HG03108 (cell line): ENCODE data around the gene LRRC71.
"Not testable (repeated sequence)": the region's sequence is repeated elsewhere in the genome, so short reads cannot be mapped to it uniquely, and the experiment has no call there.

ENCODE experiments used
- ATAC-seq: cut with Tn5 transposase; IDR thresholded peaks from one replicate; pipeline ENCODE4 v1.9.1; 2021; ENCODE audit warnings: moderate library complexity; ENCODE audit not compliant: unreplicated experiment

Gene LRRC71

GRCh38 chr1:156926695-156927094 is 6.3 kb downstream of the LRRC71 start:
- ATAC-seq = not testable (repeated sequence)

GRCh38 chr1:156927215-156928042 is 7.0 kb downstream of the LRRC71 start:
- ATAC-seq = no peak

GRCh38 chr1:156928043-156928602 is 7.7 kb downstream of the LRRC71 start:
- no peak for ATAC-seq

GRCh38 chr1:156929596-156930238 is 9.3 kb downstream of the LRRC71 start:
- ATAC-seq = no peak

- no peak for ATAC-seq
Measured at GRCh38 chr1:156930483-156930882, 10.1 kb downstream of the LRRC71 start.

- no peak for ATAC-seq
Measured at GRCh38 chr1:156931211-156931952, 10.9 kb downstream of the LRRC71 start.

GRCh38 chr1:156931974-156932710 is 11.7 kb downstream of the LRRC71 start:
- no peak for ATAC-seq

- no peak for ATAC-seq
Measured at GRCh38 chr1:156933136-156933535, 12.7 kb downstream of the LRRC71 start.

GRCh38 chr1:156935505-156936128 is 15.2 kb downstream of the LRRC71 start:
- no peak for ATAC-seq

GRCh38 chr1:156936191-156936590 is 15.8 kb downstream of the LRRC71 start:
- no peak for ATAC-seq

- ATAC-seq = no peak
Measured at GRCh38 chr1:156936721-156937220, 16.3 kb downstream of the LRRC71 start.

GRCh38 chr1:156937883-156938282 is 17.5 kb downstream of the LRRC71 start:
- ATAC-seq = no peak

GRCh38 chr1:156938813-156939212 is 18.4 kb downstream of the LRRC71 start:
- ATAC-seq = no peak

- ATAC-seq = no peak
Measured at GRCh38 chr1:156939786-156940334, 19.4 kb downstream of the LRRC71 start.

GRCh38 chr1:156941675-156942074 is 21.2 kb downstream of the LRRC71 start:
- ATAC-seq = no peak

- ATAC-seq = no peak
Measured at GRCh38 chr1:156942176-156942575, 21.7 kb downstream of the LRRC71 start.

- ATAC-seq = no peak
Measured at GRCh38 chr1:156942576-156942975, 22.1 kb downstream of the LRRC71 start.

GRCh38 chr1:156943756-156944155 is 23.3 kb downstream of the LRRC71 start:
- no peak for ATAC-seq

GRCh38 chr1:156944268-156944667 is 23.8 kb downstream of the LRRC71 start:
- ATAC-seq = no peak

GRCh38 chr1:156944848-156945247 is 24.4 kb downstream of the LRRC71 start:
- ATAC-seq = no peak
